HEK293 (cell line): ENCODE measurements around the gene SEMG1.

Experiments
- BCL6B ChIP-seq: fragments of 450-650 bp; formaldehyde crosslinking; IDR thresholded peaks from 2 replicates; pipeline ENCODE4 v1.5.1; 2017; ENCODE audit warnings: missing biosample characterization, missing genetic modification characterization
- ZNF555 ChIP-seq: fragments of 450-650 bp; formaldehyde crosslinking; conservative IDR thresholded peaks from 2 replicates; pipeline ENCODE4 v1.5.1; 2017; ENCODE audit warnings: missing biosample characterization, mild to moderate bottlenecking, missing genetic modification characterization, inconsistent platforms
- ZNF610 ChIP-seq: fragments of 450-650 bp; formaldehyde crosslinking; IDR thresholded peaks from 2 replicates; pipeline ENCODE4 v1.5.1; 2016; ENCODE audit warnings: missing biosample characterization, missing genetic modification characterization, borderline replicate concordance
- ZNF658 ChIP-seq: fragments of 450-650 bp; formaldehyde crosslinking; IDR thresholded peaks from 2 replicates; pipeline ENCODE4; 2016; ENCODE audit warnings: missing biosample characterization, missing genetic modification characterization
- ZSCAN18 ChIP-seq: fragments of 450-650 bp; formaldehyde crosslinking; IDR thresholded peaks from 2 replicates; pipeline ENCODE4 v1.5.1; 2016; ENCODE audit warnings: missing biosample characterization, missing genetic modification characterization

- TF ChIP-seq ZSCAN18 (tag by site-specific recombination), result no peak
- no peak for TF ChIP-seq ZNF658 (tag by site-specific recombination)
- no peak for TF ChIP-seq BCL6B (tag by site-specific recombination)
- no peak for TF ChIP-seq ZNF555 (tag by site-specific recombination)
- no peak for TF ChIP-seq ZNF610
These were observed 39.3 kb downstream of the SEMG1 start for GRCh38 chr20:45246109-45246508.
